ENCODE data around the gene BEND5.

BEND5 gene, protein sequence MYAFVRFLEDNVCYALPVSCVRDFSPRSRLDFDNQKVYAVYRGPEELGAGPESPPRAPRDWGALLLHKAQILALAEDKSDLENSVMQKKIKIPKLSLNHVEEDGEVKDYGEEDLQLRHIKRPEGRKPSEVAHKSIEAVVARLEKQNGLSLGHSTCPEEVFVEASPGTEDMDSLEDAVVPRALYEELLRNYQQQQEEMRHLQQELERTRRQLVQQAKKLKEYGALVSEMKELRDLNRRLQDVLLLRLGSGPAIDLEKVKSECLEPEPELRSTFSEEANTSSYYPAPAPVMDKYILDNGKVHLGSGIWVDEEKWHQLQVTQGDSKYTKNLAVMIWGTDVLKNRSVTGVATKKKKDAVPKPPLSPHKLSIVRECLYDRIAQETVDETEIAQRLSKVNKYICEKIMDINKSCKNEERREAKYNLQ

DNA sequence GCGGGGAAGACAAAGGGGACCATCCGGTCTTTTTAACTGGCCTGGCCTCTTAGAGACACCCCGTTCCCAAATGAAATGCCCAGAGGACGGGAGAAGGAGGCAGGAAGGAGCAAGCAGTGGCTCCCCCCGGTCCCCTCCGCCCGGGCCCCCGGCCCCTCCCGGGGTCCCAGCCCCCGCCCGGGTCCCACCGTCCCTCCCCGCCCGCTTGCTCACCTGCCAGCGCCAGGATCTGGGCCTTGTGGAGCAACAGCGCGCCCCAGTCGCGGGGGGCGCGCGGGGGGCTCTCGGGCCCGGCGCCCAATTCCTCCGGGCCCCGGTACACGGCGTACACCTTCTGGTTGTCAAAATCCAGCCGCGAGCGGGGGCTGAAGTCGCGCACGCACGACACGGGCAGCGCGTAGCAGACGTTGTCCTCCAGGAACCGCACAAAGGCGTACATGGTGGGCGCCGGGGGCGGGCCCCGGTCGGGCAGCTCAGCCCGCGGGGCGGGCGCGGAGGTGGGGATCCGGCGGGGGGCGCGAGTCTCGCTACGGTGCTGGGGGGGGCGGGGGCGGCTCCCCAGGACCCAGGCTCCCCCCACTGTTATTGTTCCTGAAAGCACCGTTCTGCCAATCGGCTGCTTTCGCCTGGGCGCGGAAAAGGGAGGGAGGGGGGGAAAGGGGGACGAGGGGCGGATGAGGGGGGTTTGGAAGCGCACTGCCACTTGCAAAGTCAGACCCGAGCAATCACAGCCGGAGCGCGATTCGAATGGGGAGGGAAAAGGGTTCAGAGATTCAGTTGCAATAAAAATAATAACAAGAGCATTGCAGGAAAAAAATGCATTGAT is at the start of gene BEND5:
TSS of gene BEND5 (minus strand) at position 499 of the 826 bp plus-strand sequence. CDS start at position 439, 60 bp downstream.
- DNase-seq = peak; percentile 7

DNA sequence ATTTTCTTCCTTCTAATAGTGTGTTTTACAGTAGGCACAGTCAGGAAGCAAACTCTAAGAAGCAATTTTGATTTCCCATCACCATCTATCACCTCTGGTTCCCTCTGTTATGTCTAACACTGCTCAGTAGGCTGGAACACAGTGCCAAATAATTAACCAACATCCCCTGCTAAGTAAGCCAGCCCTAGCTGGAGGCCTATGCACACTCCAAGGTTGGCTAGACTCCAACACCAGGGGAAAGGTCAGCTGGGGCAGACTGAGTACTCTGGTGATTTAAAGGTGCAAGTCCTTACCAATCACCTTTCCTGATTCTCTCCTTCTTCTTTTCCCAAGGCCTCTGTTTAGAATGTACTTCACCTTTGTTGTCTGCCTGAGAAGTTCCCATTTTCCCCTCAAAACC is 46.5 kb upstream of the BEND5 start:
- DNase-seq = no peak

DNA sequence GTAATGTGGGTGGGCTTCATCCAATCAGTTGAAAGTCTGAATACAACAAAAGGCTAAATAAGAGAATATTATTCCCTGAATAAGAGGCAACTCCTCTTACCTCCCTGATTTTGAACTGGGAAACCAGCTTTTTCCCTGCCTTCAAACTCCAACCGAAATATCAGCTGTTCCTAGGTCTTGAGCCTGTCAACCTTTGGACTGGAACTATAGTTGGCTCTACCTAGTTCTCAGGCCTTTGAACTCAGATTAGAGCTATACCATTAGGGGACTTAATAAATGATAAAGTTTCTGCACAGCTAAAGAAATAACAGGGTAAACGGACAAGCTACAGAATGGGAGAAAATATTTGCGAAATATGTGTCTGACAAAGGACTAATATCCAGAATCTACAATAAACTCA is 43.8 kb upstream of the BEND5 start:
- no peak for DNase-seq

DNA sequence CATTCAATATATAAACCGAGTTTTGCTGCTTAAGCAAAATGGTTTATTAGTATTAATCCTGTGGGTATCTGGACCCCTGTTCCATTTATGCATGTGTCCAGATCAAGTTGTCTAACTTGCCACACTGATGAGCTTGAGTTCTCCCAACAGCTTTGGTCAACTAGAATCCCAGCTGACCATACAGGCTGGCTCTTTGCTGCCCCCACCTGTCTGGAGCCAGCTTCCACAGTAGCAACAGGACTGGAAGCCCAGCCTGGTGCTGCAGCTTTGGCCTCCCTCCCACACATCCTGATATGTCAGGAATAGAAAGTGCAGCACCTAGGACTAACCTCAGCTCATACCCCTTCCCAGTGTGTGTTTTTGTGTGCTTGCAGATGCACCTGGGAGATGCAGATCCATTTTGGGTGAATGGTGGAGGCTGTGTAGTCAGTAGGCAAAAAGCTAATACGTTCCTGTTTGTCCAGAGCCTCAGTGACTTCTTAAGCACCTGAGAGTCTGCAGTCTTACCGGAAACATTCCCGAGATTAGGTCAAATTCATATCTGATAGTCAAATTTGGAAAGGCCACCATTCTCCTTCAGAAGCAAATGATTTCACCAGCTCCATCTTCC is 40.9 kb upstream of the BEND5 start:
- peak; percentile 45 for DNase-seq

DNA sequence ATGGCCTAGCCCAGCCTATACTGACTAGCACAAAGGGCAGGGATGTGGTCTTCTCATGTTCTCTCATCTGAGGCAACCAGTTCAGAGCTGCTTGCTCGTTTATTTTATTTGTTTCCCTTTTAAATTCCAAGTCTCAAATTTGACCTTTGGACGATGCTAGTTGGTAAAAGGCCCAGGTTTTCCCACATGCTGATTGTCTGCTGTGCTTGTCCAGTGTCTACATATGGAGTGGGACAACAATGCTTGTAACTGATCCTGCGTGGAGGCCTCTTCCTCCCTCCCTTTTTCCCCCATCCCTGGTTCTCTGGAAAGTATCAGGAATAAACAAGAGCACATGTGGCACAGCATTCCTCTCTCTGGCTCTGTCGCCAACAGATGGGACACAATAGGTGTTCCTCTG is 34.0 kb upstream of the BEND5 start:
- DNase-seq = no peak

DNA sequence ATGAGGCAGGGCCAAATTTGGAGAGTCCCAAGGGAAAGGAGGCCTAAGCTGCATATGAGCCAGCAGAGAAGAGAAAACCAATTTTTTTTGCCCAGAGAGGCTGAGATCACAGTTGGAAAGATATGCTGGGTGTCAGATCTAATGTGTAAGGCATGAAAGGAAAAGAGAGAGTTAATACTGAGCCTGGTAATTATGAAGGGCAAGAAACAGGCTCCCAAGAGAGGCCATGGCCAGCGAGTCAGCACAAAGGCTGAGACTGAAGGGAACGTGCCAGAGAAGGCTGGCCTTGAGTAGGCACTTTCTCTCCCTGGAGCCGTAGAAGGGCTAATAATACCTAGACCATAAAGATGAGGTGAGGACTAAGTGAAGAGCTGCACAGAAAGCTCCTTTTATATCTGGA is 31.8 kb upstream of the BEND5 start:
- no peak for DNase-seq

DNA sequence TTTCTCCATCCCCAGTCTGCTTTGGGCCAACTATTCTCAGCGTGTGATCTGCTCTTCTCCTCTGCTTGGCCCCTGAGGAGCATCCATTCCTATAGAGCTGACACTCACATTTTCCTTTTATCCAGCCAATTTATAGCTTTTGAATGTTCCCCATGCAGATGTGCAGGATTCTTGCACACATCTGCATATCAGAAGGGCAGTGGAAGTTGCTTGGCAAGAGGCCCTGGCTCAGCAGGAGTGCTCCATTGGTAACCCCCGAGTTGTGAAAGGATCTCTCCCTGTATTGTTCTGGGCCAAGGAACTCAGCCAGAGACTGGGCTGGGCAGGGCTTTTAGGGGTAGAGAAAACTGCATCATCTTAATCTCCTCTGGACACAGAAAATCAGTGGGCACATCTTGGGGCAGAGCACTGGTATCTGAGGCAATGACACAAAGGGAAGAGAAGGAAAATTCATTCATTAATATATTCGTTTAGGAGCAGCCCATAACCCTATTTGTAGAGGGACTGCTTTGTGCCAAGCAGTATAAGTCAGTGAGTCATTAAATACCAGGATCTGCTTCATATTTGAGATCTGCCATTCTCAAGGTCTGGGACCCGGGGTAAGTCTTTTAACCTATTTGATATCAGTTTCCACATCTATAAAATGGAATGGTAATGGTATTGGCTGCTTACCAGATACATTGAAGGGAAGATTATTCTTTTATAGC is 31.0 kb upstream of the BEND5 start:
- DNase-seq = no peak

DNA sequence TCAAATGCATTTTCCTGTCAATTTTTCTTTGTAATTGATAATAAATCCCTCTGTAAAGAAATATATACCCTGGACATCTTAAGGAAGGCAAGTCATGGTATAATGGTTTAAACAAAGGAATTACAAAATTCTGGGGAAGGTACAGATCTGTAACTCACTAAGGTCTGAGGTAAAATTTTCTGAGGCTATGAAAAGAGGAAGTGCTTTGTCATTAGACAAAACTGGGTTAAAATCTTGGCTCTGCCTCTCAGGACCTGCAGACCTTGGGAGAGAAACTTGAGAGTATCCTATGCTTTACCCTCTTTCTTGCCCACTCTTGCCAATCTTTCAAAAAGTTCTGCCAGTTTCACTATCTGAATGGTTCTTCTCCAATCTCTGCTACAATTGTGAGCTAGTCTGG is 26.8 kb upstream of the BEND5 start:
- no peak for DNase-seq

DNA sequence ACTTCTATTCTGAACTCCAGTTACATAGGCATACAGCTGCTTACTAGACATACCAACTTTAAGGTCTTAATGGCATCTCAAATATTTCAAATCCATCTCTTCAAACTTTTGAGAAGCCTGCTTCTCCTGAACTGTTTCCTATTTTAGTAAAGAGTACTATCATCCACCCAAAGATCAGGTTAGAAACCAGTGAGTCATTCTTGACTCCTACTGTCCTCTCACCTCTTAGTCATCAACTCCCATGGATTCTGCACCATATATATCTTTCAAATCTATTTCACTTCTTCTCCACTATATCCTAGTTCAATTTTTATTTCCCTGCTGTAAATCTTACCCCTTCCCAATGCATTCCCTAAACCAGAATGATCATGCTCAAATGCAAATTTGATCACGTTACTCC is 18.1 kb upstream of the BEND5 start:
- DNase-seq = no peak

DNA sequence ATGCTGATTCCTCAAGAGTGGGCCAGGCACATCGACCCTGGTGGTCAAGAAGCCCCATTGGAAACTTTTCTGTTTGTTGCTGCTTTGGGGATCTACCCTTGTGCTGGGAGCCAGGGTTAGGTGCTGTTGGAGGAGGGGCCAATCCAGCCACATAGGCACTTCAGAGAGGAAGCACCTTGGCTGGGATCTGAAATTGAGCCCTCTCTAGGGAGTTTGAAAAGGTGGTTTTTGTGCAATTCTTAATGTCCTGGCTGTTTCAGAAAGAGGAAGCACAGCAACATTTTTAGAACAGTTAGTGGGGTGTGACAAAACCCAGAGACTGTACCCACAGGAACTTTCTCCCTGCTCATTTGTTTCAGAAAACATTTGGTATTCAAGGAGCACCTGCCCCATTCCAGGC is 17.2 kb upstream of the BEND5 start:
- DNase-seq = no peak

DNA sequence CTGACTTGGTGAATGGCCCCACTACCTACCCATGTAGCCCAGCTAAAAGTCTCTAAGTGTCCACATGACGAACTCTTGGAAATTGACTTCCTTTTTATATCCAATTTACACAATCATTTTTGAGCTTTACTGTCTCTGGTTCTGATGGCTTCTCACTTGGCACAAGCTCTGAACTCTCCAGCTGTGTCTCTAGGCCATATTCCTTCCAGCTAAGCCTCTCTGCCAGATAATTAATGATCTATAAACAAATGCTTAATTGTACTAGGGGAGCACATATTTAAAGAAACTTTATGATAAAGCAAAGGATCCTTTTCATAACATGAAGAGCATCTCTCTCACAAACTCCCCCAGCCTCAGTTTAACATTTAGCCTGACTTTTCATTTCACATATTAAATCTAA is 16.3 kb upstream of the BEND5 start:
- no peak for DNase-seq

DNA sequence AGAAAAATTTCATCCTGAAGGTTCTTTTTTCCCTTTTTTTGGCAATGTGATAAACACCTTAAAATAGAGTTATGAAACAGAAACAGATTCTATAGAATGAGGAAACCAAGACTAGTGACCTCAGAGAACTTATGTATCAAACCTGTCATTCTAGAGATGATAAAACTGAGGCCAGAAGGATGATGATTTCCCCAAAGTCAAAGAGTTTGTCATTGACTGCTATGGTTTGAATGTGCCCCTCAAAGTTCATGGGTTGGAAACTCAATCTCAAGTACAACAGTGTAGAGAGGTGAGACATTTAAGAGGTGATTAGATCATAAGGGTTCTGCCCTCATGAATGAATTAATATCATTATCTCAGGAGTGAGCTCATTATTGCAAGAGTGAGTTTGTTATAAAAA is 13.7 kb upstream of the BEND5 start:
- DNase-seq = peak; percentile 45

DNA sequence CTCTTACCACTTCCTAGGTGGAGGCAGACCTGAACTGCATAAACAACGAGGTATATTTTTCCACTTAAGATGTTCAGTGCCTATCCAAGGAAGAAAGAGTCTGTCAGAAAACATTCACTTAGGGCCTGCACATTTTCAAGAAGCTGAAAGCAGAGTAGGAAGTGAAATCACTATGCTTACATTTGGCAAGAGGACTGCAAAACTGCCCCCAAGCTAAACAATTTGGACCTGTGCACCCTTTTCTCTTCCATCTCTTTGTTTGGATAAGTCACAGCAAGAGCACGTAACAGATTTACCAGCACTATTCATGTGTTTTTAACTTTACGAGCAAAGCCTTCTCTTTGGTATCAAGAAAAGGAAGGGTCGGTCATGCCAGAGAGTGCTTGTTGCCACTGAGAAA is 13.2 kb upstream of the BEND5 start:
- no peak for DNase-seq

DNA sequence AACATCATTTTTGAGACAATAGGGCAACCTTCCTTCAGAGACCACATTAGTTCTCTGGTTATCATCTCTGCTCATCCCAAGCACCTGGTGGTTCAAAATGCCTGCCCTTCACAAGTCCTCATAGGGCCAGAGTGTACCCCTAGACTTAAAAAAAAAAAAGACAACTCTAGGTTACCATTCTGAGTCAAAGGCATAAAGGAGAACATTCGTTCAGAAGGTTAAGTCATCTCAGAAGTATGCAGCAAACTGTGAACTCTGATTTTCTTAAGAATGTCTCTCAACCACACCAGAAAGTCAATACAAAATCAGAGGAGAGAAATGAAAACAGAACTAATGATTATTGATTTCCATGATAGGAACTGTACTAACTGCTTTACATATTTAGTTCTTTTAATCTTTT is 9.2 kb upstream of the BEND5 start:
- DNase-seq = peak; percentile 35

DNA sequence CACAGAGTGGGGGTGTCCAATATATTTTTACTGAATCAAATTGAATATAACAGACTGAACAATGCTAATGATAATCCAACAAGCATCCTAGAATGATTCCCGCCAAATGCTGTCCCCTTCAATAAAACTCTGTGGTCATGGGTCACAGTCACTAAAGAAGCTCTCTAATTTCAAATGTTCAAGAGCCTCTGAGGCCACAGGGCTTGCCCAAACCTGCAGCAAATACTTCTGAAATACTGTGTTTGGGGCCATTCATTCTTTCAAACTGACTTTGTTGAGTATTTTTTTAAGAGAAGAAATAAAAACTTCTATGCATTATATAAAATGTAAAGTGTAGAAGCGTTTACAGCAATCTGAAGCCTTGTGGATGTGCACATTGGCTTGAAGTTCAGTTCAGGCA is 7.6 kb upstream of the BEND5 start:
- DNase-seq = no peak

DNA sequence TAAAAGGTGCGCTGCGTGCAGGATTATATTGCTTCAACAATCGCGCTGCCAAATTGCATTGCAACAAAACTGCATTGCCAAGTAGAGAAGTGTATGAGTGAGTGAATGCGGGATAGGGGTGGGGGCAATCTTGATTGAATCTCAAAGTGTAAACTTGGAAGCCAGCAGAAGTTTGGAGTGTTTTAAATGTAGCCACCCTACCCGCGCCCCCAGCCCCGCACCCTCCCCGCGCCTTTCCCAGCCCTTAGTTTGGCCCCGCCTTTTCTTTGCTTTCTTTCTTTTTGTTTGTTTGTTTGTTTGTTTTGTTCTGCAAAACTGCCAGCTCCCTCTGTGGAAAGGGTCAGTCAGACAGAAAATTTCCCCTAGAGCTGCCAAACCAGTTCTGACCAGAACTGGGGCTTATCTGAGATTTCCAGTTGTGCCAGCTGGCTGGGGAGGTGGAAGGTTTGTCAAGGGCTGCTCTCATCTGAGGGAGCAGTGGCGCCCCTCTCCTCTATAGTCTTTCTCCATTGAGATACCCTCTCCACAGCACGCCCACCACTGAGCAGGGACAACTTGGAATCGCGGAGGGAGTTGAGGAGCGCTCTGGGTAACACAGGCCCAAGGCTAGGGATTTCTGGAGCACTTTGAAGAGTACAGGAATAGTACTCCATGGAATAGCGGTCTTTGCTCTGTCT is 666 bp upstream of the BEND5 start:
- DNase-seq = no peak

DNA sequence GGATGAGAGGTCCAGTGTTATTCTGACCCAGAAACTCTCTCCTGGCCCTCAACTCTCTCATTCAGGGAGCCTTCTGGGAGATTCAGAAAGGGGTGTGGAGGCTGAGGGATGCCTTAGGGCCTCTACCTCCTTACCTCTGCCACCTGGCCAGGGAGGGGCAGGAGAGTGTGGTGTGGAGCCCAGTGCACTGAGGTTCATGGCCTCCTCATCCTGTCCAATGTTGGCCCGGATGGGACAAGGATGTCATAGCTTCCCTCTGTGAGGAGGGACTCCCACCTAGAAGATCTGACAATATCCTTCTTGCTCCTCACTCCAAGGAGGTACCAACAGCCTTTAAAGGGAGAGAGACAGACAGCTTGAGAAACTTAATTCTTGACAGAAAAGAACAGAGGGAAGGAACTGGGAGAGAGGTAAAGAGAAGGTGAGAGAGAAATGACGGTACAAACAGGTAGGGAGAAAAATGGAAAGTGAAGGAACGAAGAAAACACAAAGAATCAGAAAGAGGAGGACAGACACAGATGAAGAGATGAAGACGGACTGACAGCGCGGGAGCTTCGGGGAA is 779 bp downstream of the BEND5 start:
- no peak for DNase-seq

DNA sequence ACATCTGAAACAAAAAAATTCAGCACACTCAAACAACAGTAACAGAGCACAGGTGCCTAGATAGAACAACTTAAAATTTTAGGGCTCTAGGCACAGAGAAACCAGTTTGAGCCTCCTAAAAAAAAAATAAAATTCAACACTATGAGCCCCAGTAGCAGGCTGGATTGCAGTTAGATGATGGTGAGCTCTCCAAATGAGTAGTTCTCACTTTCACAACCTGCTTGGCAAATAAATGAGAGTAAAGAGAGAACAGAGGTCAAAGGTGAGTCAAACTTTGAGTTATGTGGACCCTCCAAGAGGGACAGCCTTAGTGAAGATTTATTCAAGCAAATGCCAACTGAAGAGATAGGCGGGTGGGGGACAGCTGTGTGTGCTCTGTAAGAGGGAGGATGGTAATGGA is 3.6 kb downstream of the BEND5 start:
- peak; percentile 37 for DNase-seq

DNA sequence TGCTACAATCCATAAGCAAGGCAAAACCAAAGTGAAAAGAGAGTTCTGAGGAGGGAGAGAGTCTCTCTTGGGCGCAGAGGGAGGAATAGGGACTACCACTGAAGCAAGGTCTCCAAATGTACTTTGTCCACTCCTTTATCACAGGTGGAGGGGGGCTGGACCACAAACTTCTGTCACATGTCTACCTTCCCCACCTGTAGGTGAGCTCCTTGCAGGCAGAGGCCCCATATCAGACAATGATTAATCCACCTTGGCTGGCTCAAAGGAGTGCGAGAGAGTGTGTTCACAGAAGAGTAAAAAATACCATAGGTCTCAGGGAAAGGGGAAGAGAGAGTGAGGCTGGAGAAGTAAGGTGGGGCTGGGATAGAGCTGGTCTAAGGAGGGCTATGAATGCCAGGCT is 4.5 kb downstream of the BEND5 start:
- DNase-seq = no peak

DNA sequence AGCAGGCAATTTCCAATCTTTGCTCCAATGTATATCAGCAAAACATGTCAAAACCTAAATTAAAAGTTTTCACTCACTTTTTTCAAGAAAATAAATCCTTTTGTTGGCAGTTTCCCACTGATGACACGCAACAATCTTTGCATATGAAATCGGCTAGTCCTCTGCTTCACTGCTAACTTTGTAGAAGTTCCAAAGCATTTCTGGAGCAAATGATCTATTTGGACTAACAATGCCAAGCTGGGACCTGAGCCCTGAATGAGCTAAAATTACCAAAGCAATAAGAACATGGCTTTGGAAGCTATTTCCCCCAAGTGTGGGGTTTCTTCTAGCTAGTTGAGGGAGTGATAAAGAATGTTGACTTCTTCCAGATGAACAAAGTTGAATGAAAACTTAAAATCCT is 5.1 kb downstream of the BEND5 start:
- DNase-seq = no peak

DNA sequence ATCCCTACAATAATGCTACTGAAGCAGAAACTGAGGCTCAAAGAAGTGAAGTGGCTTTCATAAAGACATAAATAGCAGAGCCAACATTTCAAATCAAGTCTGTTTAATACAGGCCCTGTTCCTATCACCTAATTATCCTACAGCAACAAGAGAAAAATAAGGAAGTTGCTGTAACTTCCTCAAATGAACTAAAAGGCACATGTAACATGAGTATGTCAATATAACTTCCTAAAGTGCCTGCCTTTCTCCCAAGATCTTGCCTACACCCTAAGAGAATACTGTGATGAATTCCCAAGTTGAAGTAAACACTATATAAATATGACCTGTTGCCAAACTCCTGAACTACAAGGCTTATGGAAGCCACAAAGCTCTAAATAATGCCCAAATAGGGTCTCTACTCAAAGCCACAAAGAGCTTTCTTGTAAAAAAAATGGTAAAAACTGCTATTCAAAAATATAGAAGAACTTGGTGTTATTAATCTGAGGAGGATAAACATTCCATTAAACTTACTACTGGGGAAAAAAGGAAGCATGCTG is 8.6 kb downstream of the BEND5 start:
- DNase-seq = no peak

DNA sequence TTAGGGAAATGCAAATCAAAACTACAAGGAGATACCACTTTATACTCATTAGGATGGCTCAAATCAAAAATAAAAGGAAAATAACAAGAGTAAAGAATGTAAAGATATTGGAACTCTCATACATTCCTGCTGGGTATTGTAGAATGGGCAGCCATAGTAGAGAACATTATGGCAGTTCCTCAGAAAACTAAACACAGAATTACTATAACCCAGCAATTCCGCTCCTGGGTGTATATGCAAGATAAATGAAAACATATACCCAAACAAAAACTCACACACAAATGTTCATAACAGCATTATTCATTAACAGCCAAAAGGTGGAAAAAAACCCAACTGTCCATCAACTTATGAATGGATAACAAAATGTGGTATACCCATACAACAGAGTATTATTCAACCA is 11.4 kb downstream of the BEND5 start:
- no peak for DNase-seq

Measured in activated CD4-positive, alpha-beta T cell treated with anti-CD3 and anti-CD28 coated beads, Interleukin-10, Interleukin-2, amounts not matched to agents 100 ng/mL and 50 ng/mL, durations not matched to agents 16 hours and 8 hours (primary cell).